OCI-LY7 (cell line): ENCODE data around the gene RADIL. TPM values are rescaled to one million over a fixed set of nuclear protein-coding genes. Genes with fewer than 3 reads are reported as not detected.

Experiments
- BruUV-seq: library from RNA; stranded (reverse); fragments of 400-500 nt; replicated peaks from 2 replicates; lab custom pipeline; 2021; lab: Mats Ljungman, UMichigan
- CTCF ChIA-PET: fragments of 300-600 bp; sonication (Branson Sonifier 250); formaldehyde crosslinking; loops from one replicate; lab custom pipeline; 2022; ENCODE audit warnings: antibody characterized with exemption; ENCODE audit not compliant: unreplicated experiment; lab: Charles Lee
- POLR2A ChIA-PET: fragments of 300-600 bp; sonication (Branson Sonifier 250); formaldehyde crosslinking; loops from one replicate; lab custom pipeline; 2022; ENCODE audit warnings: antibody characterized with exemption; lab: Charles Lee
- DNase-seq: peaks from one replicate; pipeline ENCODE4 v3.0.0-alpha.2; 2015; ENCODE audit warnings: low spot score
- H2AFZ ChIP-seq: fragments of 200-600 bp; sonication (generic), shearing (Covaris generic); 2 replicates; pipeline ENCODE4 v1.6.1; 2014; ENCODE audit warnings: mild to moderate bottlenecking, antibody characterized with exemption, low read length, moderate library complexity
- H3K27ac ChIP-seq: fragments of 200-600 bp; sonication (generic); 2 replicates; pipeline ENCODE4 v1.5.1; 2014; ENCODE audit warnings: mixed run types, low read depth, mild to moderate bottlenecking, moderate library complexity, low read length, inconsistent platforms; ENCODE audit not compliant: poor library complexity, severe bottlenecking
- H3K36me3 ChIP-seq: fragments of 200-600 bp; sonication (generic); 2 replicates; pipeline ENCODE4 v1.6.1; 2014; ENCODE audit warnings: mild to moderate bottlenecking, antibody characterized with exemption, low read length, moderate library complexity, mixed read lengths; ENCODE audit not compliant: insufficient read depth
- H3K4me1 ChIP-seq: fragments of 200-600 bp; sonication (generic); 2 replicates; pipeline ENCODE4 v1.5.1; 2014; ENCODE audit warnings: mild to moderate bottlenecking, low read length; ENCODE audit not compliant: insufficient read depth, poor library complexity, severe bottlenecking
- H3K4me2 ChIP-seq: fragments of 200-600 bp; sonication (generic); 2 replicates; pipeline ENCODE4 v1.6.1; 2014; ENCODE audit warnings: mild to moderate bottlenecking, low read length
- H3K4me3 ChIP-seq: fragments of 200-600 bp; sonication (generic); 2 replicates; pipeline ENCODE4 v1.5.1; 2014; ENCODE audit warnings: mild to moderate bottlenecking, low read depth, low read length; ENCODE audit not compliant: poor library complexity, severe bottlenecking
- H3K79me2 ChIP-seq: fragments of 200-600 bp; sonication (generic); 2 replicates; pipeline ENCODE4 v1.6.1; 2016; ENCODE audit warnings: low read depth, mild to moderate bottlenecking, low read length, moderate library complexity, mixed read lengths; ENCODE audit not compliant: insufficient read depth
- H3K9me2 ChIP-seq: fragments of 200-600 bp; sonication (generic); 2 replicates; pipeline ENCODE4 v1.6.1; 2016; ENCODE audit warnings: mild to moderate bottlenecking, low read length, mixed read lengths; ENCODE audit not compliant: insufficient read depth
- H3K9me3 ChIP-seq: fragments of 200-600 bp; sonication (generic); 2 replicates; pipeline ENCODE4 v1.6.1; 2014; ENCODE audit warnings: mild to moderate bottlenecking, mixed run types, low read length, mixed read lengths
- H4K20me1 ChIP-seq: fragments of 200-600 bp; sonication (generic); 2 replicates; pipeline ENCODE4 v1.6.1; 2014; ENCODE audit warnings: mild to moderate bottlenecking, antibody characterized with exemption, low read length, moderate library complexity, mixed read lengths; ENCODE audit not compliant: insufficient read depth
- EZH2phosphoT487 ChIP-seq: fragments of 200-600 bp; sonication (generic); IDR thresholded peaks from 2 replicates; pipeline ENCODE4 v1.6.1; 2018; ENCODE audit warnings: low read depth, borderline replicate concordance, mild to moderate bottlenecking, mixed run types, antibody characterized with exemption, low read length, moderate library complexity, mixed read lengths
- intact Hi-C: fragments of 100-400 bp; cut with micrococcal nuclease; formaldehyde crosslinking; loops from one replicate; pipeline ENCODE4 v1.10.0; 2022; ENCODE audit not compliant: unreplicated experiment
- total RNA-seq, 2 experiments: library from RNA; depleted of rRNA in 1 of 2; stranded (reverse); fragments of >200 nt in 1 of 2; shearing (Covaris generic) in 1 of 2; gene quantifications; 2 replicates each; pipeline ENCODE4 v1.2.3, GENCODE V29; 2014 to 2022
- TF ChIP-seq, protein P1 (sequence below): fragments of 200-600 bp; sonication (generic); conservative IDR thresholded peaks from 2 replicates; pipeline ENCODE4 v1.5.1; 2014; ENCODE audit warnings: mild to moderate bottlenecking, antibody characterized with exemption, low read length, moderate library complexity, mixed read lengths

Gene RADIL
- total RNA-seq, 2 experiments from 2014 or later, result 0.34 TPM; not detected in 1

DNA sequence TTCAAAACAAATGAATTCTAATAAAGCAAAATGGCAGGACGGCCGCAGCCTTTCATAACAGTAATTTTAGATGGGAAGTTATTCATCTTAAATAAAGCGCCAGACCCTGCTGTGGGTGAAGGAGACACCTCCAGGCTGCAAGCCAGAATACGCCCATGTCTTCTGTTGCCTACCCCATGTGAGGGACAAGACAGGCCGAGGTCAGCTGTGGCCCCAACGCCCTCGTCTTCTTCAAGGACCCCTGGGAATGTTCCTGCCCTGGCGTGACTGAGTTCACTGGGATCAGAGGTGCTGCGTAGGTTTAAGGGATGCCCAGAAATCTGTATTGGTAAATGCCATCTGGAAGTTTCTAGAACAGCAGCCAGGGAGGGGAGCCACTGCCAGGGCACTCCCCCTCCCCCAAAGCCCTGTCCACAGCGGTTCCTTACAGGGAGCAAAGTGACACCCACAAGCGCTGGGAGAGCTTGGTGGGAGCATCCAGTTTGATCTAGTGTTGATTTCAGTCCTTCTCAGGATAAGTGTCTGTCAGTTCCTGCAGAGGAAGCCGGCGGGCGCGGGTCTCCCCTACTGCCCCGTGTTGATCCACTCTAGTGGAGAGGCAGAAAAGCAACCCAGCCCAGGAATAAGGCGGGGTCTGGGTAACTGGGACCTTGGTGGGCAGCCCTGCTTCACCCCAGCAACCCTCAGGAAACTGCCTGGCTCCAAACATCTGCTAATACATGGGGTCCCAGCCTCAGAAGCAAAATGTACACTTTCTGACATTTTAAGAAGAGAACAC lies 42.3 kb downstream of the RADIL start:
- no peak overlapping the region for H3K27ac ChIP-seq
- no peak overlapping the region for H3K4me3 ChIP-seq
- H3K4me2 ChIP-seq, result no peak overlapping the region
- H4K20me1 ChIP-seq, result no peaks in the 10 kb centered on the region
- H3K9me3 ChIP-seq, result no peaks in the 10 kb centered on the region
- intact Hi-C loops, result no loop called here
- no peaks in the 10 kb centered on the region for H3K4me1 ChIP-seq
- H3K9me2 ChIP-seq, result no peaks in the 10 kb centered on the region
- no peaks in the 10 kb centered on the region for H3K79me2 ChIP-seq
- TF ChIP-seq, protein P1, sequence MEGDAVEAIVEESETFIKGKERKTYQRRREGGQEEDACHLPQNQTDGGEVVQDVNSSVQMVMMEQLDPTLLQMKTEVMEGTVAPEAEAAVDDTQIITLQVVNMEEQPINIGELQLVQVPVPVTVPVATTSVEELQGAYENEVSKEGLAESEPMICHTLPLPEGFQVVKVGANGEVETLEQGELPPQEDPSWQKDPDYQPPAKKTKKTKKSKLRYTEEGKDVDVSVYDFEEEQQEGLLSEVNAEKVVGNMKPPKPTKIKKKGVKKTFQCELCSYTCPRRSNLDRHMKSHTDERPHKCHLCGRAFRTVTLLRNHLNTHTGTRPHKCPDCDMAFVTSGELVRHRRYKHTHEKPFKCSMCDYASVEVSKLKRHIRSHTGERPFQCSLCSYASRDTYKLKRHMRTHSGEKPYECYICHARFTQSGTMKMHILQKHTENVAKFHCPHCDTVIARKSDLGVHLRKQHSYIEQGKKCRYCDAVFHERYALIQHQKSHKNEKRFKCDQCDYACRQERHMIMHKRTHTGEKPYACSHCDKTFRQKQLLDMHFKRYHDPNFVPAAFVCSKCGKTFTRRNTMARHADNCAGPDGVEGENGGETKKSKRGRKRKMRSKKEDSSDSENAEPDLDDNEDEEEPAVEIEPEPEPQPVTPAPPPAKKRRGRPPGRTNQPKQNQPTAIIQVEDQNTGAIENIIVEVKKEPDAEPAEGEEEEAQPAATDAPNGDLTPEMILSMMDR, result no peak
- TF ChIP-seq EZH2phosphoT487, result no peak
- no peak overlapping the region for H2AFZ ChIP-seq
- POLR2A ChIA-PET, result no interaction called here
- BruUV-seq, result no TSS peak
- DNase-seq, result no peak
- CTCF ChIA-PET, result no interaction called here
- H3K36me3 ChIP-seq, result no peaks in the 10 kb centered on the region

GRCh38 chr7:4840079-4840501 lies 43.4 kb downstream of the RADIL start:
- CTCF ChIA-PET, result no interaction called here
- no peaks in the 10 kb centered on the region for H3K36me3 ChIP-seq
- intact Hi-C loops, result no loop called here
- no peaks in the 10 kb centered on the region for H3K79me2 ChIP-seq
- no peaks in the 10 kb centered on the region for H3K9me2 ChIP-seq
- H3K9me3 ChIP-seq, result no peaks in the 10 kb centered on the region
- DNase-seq, result no peak
- POLR2A ChIA-PET, result no interaction called here
- no peaks in the 10 kb centered on the region for H3K4me1 ChIP-seq
- no peaks in the 10 kb centered on the region for H4K20me1 ChIP-seq
- H3K4me2 ChIP-seq, result no peak overlapping the region
- no peak overlapping the region for H3K27ac ChIP-seq
- H2AFZ ChIP-seq, result no peak overlapping the region
- BruUV-seq, result no TSS peak
- no peak for TF ChIP-seq EZH2phosphoT487
- no peak overlapping the region for H3K4me3 ChIP-seq

GRCh38 chr7:4838626-4839334 lies 44.7 kb downstream of the RADIL start:
- Histone ChIP-seq H3K4me2 (no peak overlapping the region), H4K20me1 (no peaks in the 10 kb centered on the region), H3K36me3 (no peaks in the 10 kb centered on the region), H3K27ac (no peak overlapping the region), H3K9me2 (no peaks in the 10 kb centered on the region), H3K4me3 (no peak overlapping the region), H3K79me2 (no peaks in the 10 kb centered on the region), H2AFZ (no peak overlapping the region), H3K4me1 (no peaks in the 10 kb centered on the region), H3K9me3 (no peaks in the 10 kb centered on the region)
- intact Hi-C loops, result no loop called here
- DNase-seq, result no peak
- ChIA-PET POLR2A (no interaction called here), CTCF (no interaction called here)
- TF ChIP-seq, protein P1, result no peak
- no peak for TF ChIP-seq EZH2phosphoT487
- BruUV-seq, result no TSS peak
